HG03469 (cell line): ENCODE measurements around the gene ADAM22.
"Not testable (repeated sequence)": the region's sequence is repeated elsewhere in the genome, so short reads cannot be mapped to it uniquely, and the experiment has no call there.

ENCODE experiments used
- ATAC-seq: cut with Tn5 transposase; IDR thresholded peaks from one replicate; pipeline ENCODE4 v1.9.1; 2021; ENCODE audit warnings: mild to moderate bottlenecking, moderate library complexity, moderate number of reproducible peaks; ENCODE audit not compliant: unreplicated experiment

Gene ADAM22, protein sequence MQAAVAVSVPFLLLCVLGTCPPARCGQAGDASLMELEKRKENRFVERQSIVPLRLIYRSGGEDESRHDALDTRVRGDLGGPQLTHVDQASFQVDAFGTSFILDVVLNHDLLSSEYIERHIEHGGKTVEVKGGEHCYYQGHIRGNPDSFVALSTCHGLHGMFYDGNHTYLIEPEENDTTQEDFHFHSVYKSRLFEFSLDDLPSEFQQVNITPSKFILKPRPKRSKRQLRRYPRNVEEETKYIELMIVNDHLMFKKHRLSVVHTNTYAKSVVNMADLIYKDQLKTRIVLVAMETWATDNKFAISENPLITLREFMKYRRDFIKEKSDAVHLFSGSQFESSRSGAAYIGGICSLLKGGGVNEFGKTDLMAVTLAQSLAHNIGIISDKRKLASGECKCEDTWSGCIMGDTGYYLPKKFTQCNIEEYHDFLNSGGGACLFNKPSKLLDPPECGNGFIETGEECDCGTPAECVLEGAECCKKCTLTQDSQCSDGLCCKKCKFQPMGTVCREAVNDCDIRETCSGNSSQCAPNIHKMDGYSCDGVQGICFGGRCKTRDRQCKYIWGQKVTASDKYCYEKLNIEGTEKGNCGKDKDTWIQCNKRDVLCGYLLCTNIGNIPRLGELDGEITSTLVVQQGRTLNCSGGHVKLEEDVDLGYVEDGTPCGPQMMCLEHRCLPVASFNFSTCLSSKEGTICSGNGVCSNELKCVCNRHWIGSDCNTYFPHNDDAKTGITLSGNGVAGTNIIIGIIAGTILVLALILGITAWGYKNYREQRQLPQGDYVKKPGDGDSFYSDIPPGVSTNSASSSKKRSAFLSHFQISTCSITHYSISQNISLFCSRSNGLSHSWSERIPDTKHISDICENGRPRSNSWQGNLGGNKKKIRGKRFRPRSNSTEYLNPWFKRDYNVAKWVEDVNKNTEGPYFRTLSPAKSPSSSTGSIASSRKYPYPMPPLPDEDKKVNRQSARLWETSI

DNA sequence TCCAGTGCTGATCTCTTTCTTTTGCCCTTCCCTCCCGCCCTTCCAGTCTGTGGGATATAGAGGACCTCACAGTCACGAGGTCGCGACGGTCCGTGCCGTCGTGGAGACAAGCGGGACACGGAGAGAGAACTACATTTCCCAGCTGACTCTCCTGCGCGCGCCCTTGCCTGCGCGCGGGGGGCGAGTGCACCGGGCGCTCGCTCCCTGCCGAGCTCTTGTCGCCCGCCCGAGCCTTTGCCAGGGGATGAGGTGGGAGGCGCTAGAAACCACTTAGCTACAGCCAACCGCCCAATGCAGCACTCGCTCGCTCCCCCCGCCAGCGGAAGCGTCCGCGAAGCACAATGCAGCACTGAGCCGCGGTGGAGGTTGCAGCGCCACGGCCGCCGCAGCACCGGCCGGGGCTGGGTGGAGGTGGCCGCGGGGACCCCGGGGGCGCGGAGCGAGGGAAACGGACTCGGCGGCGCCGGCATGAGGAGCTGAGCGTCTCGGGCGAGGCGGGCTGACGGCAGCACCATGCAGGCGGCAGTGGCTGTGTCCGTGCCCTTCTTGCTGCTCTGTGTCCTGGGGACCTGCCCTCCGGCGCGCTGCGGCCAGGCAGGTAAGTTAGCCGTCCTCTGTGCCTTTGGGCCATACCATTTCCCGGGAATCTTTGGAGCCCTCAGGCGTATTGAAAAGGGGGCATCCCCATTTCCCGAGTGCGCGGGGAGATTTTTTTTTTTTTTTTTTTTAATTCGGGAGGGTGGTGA is at the start of gene ADAM22:
Gene ADAM22, plus strand, starts transcription at position 299 of the 746 bp plus-strand sequence. Its CDS starts 215 bp downstream, at position 514.
- peak; percentile 97 for ATAC-seq

DNA sequence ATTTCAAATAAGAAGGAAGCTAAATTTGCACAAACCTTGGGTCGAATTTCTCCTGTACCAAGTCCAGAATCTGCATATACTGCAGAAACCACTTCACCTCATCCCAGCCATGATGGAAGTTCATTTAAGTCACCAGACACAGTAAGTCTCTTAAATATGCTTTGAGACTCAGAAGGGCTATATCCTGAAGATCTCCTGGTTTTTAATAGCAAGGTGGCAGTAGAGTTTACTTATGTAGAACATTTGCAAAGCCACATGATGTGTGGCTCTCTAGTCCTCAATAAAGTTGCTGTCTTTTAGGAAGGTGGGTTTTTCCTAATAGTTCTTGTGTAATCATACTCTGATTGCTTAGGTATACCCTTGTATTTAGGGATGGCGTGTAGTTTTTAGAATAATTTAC is 49.0 kb upstream of the ADAM22 start:
- no peak for ATAC-seq

DNA sequence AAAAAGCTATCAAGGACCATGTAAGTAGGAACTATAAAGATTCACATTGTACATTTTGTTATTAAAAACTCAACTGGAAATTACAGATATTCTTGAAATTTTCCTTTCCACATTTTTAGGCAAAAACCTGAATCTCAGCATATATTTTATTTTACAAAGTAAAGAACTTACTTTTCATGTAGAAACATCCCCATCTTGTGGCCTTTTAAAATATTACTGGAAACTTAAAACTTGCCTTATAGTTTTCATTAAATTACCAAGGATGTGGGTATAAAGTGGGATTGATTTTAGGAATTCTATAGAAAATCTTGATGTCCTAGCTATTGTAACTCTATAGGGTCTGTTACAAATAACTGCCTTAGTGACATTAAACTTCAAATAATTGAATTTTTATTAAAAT is 47.2 kb upstream of the ADAM22 start:
- no peak for ATAC-seq

DNA sequence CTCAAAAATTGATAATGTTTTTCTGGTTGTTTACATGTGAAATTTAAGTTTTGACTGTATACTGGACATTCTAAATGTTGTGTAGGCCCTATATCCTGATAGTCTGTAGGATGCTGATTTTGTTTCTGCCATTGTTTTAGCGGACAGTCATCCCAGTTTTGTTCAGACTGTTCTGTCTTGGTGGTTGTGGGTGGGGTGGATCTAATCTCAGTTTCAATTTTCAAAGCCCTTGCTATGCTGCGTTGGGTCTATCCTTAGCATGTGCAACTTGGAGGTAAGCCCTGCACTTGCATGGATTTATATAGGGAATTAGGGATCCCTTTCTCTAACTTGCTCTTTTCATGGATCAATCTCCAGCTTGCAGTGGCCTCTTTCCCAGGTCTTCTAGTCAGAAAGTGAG is 38.7 kb upstream of the ADAM22 start:
- no peak for ATAC-seq

DNA sequence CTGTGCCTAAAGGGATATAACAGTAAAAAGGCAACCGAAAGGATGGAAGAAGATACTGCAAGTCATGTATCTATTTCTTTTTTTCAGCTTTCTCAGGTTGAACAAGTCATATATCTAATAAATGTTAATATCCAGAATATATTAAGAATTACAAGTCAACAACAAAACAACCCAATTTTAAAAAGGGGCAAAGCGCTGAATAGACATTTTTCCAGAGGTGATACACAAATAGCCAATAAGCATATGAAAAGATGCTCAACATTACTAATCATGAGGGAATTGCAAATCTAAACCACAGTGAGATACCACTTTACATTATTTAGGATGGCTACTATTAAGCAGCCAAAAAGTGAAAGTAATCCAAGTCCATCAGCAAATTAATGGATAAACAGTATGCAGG is 34.8 kb upstream of the ADAM22 start:
- ATAC-seq = no peak

DNA sequence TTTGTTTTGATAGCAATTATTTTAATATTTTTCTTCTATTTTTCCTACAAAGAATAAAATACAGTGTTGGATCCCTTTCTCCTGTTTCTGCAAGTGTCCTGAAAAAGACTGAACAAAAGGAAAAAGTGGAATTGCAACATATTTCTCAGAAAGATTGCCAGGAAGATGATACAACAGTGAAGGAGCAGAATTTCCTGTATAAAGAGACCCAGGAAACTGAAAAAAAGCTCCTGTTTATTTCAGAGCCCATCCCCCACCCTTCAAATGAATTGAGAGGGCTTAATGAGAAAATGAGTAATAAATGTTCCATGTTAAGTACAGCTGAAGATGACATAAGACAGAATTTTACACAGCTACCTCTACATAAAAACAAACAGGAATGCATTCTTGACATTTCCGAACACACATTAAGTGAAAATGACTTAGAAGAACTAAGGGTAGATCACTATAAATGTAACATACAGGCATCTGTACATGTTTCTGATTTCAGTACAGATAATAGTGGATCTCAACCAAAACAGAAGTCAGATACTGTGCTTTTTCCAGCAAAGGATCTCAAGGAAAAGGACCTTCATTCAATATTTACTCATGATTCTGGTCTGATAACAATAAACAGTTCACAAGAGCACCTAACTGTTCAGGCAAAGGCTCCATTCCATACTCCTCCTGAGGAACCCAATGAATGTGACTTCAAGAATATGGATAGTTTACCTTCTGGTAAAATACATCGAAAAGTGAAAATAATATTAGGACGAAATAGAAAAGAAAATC is 26.7 kb upstream of the ADAM22 start:
- ATAC-seq = not testable (repeated sequence)

DNA sequence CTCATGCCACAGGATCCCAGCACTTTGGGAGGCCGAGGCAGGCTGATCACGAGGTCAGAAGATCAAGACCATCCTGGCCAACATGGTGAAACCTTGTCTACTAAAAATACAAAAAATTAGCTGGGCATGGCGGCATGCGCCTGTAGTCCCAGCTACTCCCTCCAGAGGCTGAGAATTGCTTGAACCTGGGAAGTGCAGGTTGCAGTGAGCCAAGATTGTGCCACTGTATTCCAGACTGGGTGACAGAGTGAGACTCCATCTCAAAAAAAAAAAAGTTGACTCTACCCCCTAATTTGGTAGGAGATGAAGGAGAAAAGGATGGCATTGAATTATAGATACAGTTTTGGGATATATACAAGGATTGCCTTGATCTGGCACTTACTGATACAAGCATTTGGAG is 25.2 kb upstream of the ADAM22 start:
- not testable (repeated sequence) for ATAC-seq

DNA sequence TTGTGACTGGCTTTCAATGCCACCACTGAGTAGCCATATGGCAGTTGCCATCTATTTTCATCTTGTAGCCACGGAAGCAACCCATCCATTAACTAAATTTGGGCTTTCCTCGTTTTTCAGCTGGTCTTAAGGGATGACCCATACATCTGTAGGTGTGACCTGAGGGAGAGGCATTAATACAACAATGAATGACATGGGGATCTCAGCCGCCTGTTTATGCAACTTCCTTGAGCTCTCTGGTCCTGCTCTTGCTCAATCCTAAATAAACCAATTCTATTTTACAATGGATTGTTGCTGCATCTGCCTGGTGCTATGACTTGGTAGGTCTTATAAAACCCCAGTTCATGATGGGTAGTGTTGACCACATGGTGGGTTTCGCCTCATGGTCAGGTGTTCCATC is 21.9 kb upstream of the ADAM22 start:
- no peak for ATAC-seq

DNA sequence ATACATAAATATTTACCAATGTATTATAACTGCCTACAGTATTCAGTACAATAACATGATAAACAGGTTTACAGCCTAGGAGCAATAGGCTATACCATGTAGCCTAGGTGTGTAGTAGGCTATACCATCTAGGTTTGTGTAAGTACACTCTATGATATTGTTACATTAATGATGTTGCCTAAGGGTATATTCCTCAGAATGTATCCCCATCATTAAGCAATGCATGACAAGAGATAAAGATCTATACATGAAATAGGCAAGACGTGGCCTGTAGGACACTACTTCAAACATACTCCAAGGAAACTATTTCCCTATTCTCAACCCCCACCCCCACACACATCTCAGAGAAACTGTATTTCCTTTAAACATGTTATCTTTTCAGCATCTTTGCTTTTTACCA is 15.3 kb upstream of the ADAM22 start:
- no peak for ATAC-seq

DNA sequence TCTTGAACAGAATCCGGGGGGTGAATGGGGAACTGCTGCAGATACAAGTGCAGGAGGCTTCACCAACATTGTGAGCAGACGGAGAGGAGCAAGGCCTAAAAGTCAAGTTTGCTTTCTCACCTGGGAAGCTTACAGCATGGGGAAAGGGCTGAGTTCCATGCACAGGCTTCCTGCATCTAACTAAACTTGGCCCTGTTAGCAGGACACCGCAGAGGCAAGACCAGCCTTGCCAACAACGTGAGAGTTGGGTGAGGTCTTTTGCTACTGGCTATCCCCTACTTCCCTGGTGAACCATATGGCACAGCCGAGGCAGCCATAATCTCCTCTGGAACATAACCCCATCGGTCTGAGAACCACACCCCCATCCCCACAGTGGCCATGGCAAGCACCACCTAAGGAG is 14.2 kb upstream of the ADAM22 start:
- ATAC-seq = no peak

DNA sequence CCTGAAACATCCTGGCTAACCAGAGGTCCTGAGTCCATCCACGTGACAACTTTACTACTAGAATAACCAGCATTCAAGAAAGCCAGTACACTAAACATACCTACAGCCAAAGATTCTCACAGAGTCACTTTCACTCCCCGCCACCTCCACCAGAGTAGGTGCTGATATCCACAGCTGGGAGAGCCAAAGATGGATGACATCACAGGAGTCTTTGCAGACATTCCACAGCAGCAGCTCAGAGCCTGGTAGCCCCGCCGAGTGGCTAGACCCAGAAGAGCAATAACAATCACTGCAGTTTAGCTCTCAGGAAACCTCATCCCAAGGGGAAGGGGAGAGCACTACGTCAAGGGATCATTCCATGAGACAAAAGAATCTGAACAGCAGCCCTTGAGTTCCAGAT is 13.5 kb upstream of the ADAM22 start:
- no peak for ATAC-seq

DNA sequence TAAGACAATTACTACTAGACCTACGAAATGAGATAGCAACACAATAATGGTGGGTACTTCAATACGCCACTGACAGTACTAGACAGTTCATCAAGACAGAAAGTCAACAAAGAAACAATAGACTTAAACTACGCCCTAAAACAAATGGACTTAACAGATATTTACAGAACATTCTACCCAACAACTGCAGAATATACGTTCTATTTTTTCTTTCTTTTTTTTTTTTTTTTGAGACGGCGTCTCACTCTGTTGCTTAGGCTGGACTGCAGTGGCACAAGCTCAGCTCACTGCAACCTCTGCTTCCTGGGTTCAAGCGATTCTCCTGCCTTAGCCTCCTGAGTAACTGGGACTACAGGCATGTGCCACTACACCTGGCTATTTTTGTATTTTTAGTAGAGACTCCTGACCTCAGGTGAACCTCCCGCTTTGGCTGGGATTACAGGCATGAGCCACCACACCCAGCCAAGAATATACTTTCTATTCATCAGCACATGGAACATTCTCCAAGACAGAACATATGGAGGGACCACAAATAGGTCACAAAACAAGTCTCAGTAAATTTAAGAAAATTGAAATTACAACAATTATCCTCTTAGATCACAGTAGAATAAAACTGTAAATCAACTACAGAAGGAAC is 11.2 kb upstream of the ADAM22 start:
- not testable (repeated sequence) for ATAC-seq

DNA sequence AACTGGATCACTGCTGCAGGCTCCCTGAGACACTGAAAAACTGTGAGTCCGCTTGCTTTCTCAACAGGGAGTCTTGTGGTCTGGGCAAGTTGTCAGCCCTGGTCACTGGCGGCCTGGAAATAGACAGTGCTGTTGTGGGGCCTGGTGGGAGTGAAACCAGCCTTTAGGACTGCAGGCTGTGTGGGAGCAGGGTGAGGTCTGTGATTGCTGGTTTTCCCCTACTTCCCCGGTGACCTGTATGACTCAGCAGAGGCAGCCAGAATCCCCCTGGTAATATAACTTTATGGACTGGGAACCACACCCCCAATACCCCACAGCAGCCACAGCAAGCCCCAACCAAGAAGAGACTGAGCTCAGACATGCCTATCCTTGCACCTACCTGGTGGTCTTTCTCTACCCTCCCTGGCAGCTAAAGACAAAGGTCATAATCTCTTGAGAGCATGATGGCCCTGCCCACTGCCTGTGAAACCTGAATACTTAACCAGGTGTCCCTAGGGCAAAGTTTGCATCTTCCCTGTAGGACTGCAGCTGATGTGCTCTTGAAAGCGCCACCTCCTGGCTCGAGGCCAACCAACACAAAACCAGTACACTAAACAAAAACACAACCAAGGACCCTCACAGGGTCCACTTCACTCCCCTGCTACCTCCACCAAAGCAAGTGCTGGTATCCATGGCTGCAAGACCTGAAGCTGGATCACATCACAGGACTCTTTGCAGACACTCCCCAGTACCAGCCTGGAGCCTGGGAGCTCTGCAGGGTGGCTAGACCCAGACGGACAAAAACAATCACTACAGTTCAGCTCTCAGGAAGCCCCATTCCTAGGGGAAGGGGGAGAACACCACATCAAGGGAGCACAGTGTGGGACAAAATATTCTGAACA is 7.2 kb upstream of the ADAM22 start:
- peak; percentile 98 for ATAC-seq

DNA sequence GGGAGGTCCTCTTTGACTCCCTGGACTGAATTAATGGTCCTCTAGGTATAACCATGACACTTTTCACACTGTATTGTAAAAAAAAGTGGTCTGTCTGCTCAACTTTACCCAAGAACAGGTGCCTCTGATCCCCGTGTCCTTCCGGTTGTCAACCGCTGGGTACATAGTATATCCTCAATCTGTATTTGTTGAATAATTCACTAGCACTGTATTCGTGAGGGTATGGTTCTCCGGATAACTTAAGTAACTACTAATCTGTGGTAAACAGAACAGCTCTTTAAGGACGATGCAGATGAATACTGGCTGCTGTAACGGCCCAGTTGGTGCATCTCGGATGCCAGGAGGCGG is 472 bp upstream of the ADAM22 start:
- no peak for ATAC-seq

DNA sequence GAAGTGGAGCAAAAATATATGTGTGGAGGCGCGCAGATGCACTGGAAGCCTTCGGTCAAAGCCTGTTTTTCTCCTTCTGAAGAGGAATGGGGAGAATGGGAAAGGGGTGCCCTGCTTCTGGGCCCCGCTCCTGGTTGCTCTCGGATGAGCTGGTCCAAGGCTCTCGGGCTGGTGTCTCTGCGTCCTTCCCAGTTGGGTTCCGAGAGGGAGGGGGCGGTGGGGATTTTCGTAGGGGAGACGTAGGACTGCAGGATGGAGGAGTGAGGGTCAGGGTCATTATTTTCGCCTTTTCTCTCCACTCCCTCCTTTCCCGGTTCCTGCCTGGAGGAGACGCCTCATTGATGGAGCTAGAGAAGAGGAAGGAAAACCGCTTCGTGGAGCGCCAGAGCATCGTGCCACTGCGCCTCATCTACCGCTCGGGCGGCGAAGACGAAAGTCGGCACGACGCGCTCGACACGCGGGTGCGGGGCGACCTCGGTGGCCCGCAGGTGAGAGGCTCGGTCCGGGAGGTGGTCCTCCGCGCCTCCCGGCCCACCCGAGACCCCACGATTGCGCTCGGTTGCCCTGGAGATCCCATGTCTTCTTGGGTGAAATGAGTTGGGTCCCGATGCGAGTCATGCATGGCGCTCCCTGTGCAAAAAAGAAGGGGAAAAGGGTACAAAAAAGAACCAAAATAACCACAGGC is 790 bp downstream of the ADAM22 start:
- ATAC-seq = no peak

DNA sequence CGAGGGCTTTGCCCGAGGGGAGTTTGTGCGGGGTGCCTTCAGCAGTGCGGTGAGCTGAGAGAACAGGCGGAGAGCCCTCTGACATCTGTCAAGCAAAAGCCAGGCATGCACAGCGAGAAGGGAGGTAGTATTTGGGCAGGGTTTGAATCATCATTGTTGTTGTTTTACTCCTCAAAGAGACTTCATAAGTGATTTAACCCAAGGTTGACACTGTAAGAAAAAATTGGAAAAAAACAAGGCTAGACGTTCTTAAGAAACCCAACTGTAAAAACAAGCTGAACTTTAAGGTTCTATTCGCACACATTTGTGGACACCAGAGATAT is 1.3 kb downstream of the ADAM22 start:
- no peak for ATAC-seq

DNA sequence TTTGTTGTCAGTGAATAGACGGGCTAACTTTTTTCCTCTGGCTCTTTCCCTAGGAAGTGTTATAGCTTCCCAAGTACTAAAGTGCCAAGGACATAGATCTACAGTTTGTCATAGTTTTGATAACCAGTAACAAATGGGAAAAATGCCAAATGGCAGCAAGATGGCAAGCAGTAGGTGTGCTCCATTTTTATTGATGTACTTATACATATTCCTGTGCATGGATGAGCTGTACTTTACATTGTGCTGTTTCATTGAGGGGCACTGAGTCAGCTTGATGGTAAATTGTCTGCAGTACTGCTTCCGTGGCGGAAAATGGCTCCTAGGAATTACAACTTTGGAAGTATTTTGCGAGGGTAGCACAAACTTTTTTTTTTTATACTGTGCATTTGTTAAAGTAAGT is 7.1 kb downstream of the ADAM22 start:
- no peak for ATAC-seq

DNA sequence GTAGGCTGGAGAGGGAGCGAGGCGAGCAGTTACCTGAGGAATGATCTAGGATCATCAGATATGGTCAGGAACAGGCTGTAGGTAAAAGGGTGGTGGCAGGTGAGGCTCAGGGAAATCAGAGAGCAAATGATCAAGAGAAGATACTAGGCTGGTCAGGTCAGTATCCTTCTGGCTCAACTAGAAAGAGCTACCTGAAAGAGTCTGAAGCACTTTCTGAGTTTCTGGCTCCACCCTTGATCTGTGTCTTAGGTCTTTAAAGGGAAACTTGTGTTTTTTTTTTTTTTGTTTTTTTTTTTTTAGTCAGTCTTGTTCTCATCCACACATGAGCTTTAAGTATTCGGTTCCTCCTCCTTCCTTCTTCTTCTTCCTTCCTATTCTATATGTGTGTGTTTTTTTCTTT is 10.5 kb downstream of the ADAM22 start:
- ATAC-seq = no peak

DNA sequence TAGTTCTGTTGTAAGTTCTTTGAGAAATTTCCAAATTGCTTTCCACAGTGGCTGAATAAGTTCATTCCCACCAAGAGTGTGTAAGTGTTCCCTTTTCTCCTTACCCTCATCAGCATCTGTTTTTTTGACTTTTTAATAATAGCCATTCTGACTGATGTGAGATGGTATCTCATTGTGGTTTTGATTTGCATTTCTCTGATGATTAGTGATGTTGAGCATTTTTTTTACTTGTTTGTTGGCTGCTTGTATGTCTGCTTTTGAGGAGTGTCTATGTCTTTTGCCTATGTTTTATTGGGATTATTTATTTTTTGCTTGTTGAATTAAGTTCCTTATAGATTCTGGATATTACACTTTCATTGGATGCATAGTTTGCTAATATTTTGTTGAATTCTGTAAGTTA is 11.9 kb downstream of the ADAM22 start:
- not testable (repeated sequence) for ATAC-seq
